Muscle layer of duodenum (tissue), 2 donors: Measurements from ENCODE around the gene CACNG1.

Experiments
- H3K27ac ChIP-seq: one replicate; pipeline ENCODE4 v1.7.0; 2013; ENCODE audit warnings: mild to moderate bottlenecking, low read length
- H3K27me3 ChIP-seq: one replicate; pipeline ENCODE4 v1.7.0; 2013; ENCODE audit warnings: low read depth, mild to moderate bottlenecking, control low read depth, low read length
- H3K36me3 ChIP-seq, 2 donors: one replicate each; pipeline ENCODE4 v1.7.0; 2013; ENCODE audit warnings: low read length in 2 of 2, control low read depth in 1 of 2, mild to moderate bottlenecking in 1 of 2; ENCODE audit not compliant: insufficient read depth in 2 of 2, control insufficient read depth in 1 of 2
- H3K4me1 ChIP-seq, 2 donors: one replicate each; pipeline ENCODE4 v1.7.0; 2013; ENCODE audit warnings: low read length in 2 of 2, mild to moderate bottlenecking in 2 of 2, control low read depth in 1 of 2, moderate library complexity in 1 of 2; ENCODE audit not compliant: insufficient read depth in 2 of 2, control insufficient read depth in 1 of 2
- H3K4me3 ChIP-seq, 2 donors: one replicate each; pipeline ENCODE4 v1.7.0; 2013; ENCODE audit warnings: low read length in 2 of 2, low read depth in 1 of 2, mild to moderate bottlenecking in 1 of 2
- H3K9me3 ChIP-seq, 2 donors: one replicate each; pipeline ENCODE4 v1.7.0; 2013; ENCODE audit warnings: low read length in 2 of 2, control low read depth in 1 of 2, mild to moderate bottlenecking in 1 of 2; ENCODE audit not compliant: control insufficient read depth in 1 of 2
- donor health status: healthy.

CACNG1 gene

GRCh38 chr17:67054011-67054591, 9.7 kb downstream of the CACNG1 start:
- no peak overlapping the region for H3K4me3 ChIP-seq

GRCh38 chr17:67054608-67055007, 10.3 kb downstream of the CACNG1 start:
- Histone ChIP-seq H3K27me3 (no peaks in the 10 kb centered on the region), H3K4me3 (no peak overlapping the region), H3K9me3 (peaks cover 0 to 7% of the 10 kb centered on the region in 2 donors), H3K27ac (no peak overlapping the region), H3K4me1 (no peaks in the 10 kb centered on the region), H3K36me3 (no peaks in the 10 kb centered on the region)

More at GRCh38 chr17:67054011-67054591, 9.7 kb downstream of the CACNG1 start:
- no peaks in the 10 kb centered on the region for H3K36me3 ChIP-seq
- H3K27me3 ChIP-seq = no peaks in the 10 kb centered on the region
- H3K9me3 ChIP-seq = peaks cover 0 to 12% of the 10 kb centered on the region in 2 donors
- no peaks in the 10 kb centered on the region for H3K4me1 ChIP-seq
- no peak overlapping the region for H3K27ac ChIP-seq

GRCh38 chr17:67055041-67055443, 10.7 kb downstream of the CACNG1 start:
- Histone ChIP-seq H3K4me3 (no peak overlapping the region), H3K9me3 (peaks cover 0 to 3% of the 10 kb centered on the region in 2 donors), H3K27me3 (no peaks in the 10 kb centered on the region), H3K27ac (no peak overlapping the region), H3K4me1 (no peaks in the 10 kb centered on the region), H3K36me3 (no peaks in the 10 kb centered on the region)

DNA sequence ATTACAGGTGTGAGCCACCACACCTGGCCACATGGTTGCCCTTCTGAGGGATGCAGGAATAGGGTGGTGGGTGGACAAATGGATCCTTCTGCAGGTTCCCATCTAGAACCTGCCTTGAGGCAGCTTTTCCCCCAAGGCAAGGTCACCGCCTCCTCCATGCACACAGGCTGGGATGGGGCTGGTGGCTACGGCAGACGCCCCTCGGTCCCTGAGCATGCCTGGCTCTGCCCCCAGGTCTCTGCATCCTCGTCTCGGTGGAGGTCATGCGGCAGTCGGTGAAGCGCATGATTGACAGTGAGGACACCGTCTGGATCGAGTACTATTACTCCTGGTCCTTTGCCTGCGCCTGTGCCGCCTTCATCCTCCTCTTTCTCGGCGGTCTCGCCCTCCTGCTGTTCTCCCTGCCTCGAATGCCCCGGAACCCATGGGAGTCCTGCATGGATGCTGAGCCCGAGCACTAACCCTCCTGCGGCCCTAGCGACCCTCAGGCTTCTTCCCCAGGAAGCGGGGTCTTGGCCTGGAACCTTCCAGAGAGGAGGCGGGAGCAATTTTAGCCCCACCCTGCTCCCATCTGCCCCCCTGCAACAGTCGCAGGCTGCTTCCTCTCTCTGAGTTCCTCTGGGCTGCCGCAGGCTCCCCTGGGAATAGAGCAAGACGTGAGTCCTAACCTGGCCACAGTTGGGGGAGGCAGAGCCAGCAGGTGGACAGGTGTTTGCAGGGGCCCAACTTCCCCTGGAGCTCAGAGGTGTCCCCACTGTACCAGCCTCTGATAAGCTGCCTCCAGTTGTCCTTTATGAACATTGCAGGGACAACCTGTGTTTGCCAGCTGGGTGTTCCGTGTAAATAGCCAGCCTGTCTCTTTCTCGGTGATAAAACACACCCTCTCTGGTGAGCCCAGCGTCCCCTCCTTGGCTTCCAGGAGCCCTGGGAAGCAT, 11.7 kb downstream of the CACNG1 start:
- Histone ChIP-seq H3K27me3 (no peaks in the 10 kb centered on the region), H3K4me1 (no peaks in the 10 kb centered on the region), H3K4me3 (no peak overlapping the region), H3K36me3 (no peaks in the 10 kb centered on the region), H3K9me3 (no peaks in the 10 kb centered on the region), H3K27ac (no peak overlapping the region)

DNA sequence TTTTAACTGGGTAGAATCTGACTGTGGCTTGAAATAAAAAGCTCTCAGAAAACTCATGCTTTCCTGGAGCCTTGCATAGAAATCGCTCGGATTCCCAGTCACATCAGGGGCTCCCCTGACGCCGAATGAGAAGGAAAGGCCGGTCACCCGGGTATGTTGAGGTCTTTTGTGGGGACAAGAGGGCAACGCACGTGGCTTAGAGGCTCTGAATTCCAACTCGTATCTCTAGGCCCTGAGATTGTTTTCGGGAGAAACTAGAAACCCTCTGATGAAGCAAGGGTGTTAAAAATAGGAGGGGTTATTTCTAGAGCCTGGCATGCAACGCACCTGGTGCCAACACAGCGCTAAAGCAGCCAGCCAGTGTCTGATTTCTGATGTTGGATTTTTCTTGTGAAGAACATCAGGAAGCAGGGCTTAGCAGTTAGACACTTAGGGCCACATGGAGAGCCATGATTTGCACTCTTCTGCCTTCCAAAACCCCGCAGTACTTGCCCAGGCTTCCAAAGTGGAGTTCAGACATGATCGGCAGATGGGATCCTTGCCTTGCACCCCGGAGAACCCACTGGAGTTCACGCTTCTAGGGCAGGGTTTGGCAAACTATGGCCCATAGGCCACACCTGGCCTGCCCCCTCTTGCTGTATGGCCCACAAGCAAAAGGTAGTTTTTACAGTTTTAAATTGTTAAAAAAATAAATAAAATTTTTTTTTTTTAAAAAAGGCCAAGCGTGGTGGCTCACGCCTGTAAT, 12.6 kb downstream of the CACNG1 start:
- Histone ChIP-seq H3K27me3 (no peaks in the 10 kb centered on the region), H3K36me3 (no peaks in the 10 kb centered on the region), H3K4me1 (no peaks in the 10 kb centered on the region), H3K9me3 (no peaks in the 10 kb centered on the region), H3K4me3 (no peak overlapping the region), H3K27ac (no peak overlapping the region)

DNA sequence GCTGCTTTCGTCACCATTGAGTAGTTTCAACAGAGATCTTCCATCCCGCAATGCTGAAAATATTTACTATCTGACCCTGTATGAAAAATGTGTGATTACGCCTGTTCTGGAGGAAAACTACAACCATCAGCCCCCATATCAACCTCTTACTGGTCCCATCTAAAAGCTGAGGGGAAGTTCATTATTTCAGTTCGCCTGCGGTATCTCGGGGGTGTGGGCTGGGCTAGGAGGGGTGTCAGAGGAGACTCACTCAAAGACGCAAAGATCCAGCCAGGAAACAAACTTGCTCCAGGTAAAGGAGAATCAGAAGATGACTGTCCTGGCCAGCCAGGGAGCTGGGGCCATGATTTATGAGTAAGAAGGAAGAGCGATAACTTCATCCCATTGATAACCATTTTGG, 13.7 kb downstream of the CACNG1 start:
- Histone ChIP-seq H3K4me3 (no peak overlapping the region), H3K9me3 (no peaks in the 10 kb centered on the region), H3K4me1 (no peaks in the 10 kb centered on the region), H3K27ac (no peak overlapping the region), H3K27me3 (no peaks in the 10 kb centered on the region), H3K36me3 (no peaks in the 10 kb centered on the region)

DNA sequence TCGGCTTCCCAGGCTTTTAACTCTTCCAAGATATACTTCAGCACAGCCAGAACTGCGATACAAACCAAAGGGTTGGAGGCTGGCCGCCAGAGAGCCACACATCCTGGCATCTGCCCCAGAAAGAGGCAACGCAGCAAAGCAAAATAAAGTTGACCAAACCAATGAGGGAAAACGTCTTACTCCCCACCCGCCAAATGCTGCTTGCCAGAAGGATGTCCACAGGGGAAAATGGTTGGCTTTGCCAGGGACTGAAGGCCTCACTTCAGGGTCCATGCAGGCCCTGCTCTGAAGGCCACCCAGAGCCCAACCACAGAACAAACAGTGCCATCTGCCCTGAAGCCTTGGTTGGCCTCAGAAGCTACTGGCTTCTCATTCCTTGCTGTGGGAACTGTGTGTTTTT, 15.0 kb downstream of the CACNG1 start:
- no peaks in the 10 kb centered on the region for H3K4me1 ChIP-seq
- H3K9me3 ChIP-seq = no peaks in the 10 kb centered on the region
- H3K36me3 ChIP-seq = no peaks in the 10 kb centered on the region
- H3K4me3 ChIP-seq = no peak overlapping the region
- no peaks in the 10 kb centered on the region for H3K27me3 ChIP-seq
- H3K27ac ChIP-seq = no peak overlapping the region

- no peak overlapping the region for H3K4me3 ChIP-seq
- H3K27me3 ChIP-seq = no peaks in the 10 kb centered on the region
- no peaks in the 10 kb centered on the region for H3K36me3 ChIP-seq
- H3K27ac ChIP-seq = no peak overlapping the region
- H3K4me1 ChIP-seq = no peaks in the 10 kb centered on the region
- no peaks in the 10 kb centered on the region for H3K9me3 ChIP-seq
Measured at GRCh38 chr17:67063141-67063540, 18.8 kb downstream of the CACNG1 start.

GRCh38 chr17:67066717-67067116, 22.4 kb downstream of the CACNG1 start:
- Histone ChIP-seq H3K36me3 (no peaks in the 10 kb centered on the region), H3K27me3 (no peaks in the 10 kb centered on the region), H3K4me1 (no peaks in the 10 kb centered on the region), H3K27ac (no peak overlapping the region), H3K9me3 (no peaks in the 10 kb centered on the region), H3K4me3 (no peak overlapping the region)

DNA sequence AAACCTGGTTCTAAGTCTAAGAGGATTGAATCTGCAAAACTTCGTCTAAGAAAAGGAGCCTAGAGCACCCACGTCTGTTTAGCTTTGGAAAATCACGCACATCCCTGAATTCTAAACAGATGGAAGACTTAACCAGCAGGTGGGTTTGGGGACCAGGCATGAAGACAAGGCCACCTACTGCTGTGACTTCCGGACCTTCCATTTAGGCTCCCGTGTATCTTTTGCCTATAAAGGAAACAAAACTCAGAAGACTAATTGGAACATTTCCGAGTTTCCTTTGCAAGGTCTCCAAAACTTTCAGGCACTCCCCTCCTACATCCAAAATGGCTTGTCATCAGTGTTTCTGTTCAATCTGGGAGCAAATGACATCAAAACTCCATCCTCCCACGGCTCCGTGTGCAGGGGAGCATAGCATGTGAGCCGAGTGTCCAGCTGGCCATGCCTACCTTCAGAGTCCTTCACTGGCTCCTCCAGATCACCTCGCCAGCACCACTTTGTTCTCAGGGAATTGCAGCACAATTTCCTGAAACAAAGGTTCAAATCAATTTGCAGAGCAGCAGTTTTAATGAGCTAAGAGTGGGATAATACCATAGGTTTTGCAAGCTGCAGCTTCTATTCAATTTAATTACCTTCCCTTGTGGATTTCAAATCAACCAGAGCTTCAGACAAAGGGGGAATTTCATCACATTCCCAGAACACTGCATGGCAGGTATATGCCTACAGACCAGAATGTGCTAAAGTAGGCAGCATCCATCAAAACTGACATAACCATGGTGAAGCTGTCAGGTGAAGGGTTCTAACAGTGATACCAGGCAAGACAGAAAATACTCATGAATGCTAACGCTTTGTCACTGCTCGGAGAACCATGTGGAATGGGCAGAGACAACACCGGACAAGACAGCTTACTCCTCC, 23.5 kb downstream of the CACNG1 start:
- no peak overlapping the region for H3K4me3 ChIP-seq
- no peaks in the 10 kb centered on the region for H3K27me3 ChIP-seq
- H3K4me1 ChIP-seq = no peaks in the 10 kb centered on the region
- no peaks in the 10 kb centered on the region for H3K9me3 ChIP-seq
- no peak overlapping the region for H3K27ac ChIP-seq
- H3K36me3 ChIP-seq = peaks cover 0 to 5% of the 10 kb centered on the region in 2 donors
